Spleen (tissue), 11 donors: ENCODE data around the gene CCDC170. TPM values are rescaled to one million over a fixed set of nuclear protein-coding genes. Genes with fewer than 3 reads are reported as not detected.

ENCODE experiments used
- DNase-seq: peaks from one replicate; pipeline ENCODE4 v3.0.0-alpha.2; 2020
- H3K27ac ChIP-seq, 8 donors: fragments of 200-600 bp; sonication (generic) in 7 of 8; 1 replicate in 4 of 8; 2 replicates in 4 of 8; pipeline versions ENCODE4 v1.5.0 to v1.8.0; 2016 to 2021; ENCODE audit warnings: inconsistent platforms in 4 of 8, mild to moderate bottlenecking in 4 of 8, moderate library complexity in 1 of 8
- H3K27me3 ChIP-seq, 7 donors: fragments of 200-600 bp; sonication (generic) in 6 of 7; replicated peaks in 1 of 7; 1 replicate in 4 of 7; 2 replicates in 3 of 7; pipeline versions ENCODE4 v1.5.0 to v1.8.0; 2016 to 2021; ENCODE audit warnings: inconsistent platforms in 3 of 7, mild to moderate bottlenecking in 1 of 7
- H3K36me3 ChIP-seq, 6 donors: fragments of 200-600 bp; sonication (generic) in 5 of 6; 1 replicate in 4 of 6; 2 replicates in 2 of 6; pipeline versions ENCODE4 v1.5.0 to v1.8.0; 2016 to 2021; ENCODE audit warnings: inconsistent platforms in 2 of 6
- H3K4me1 ChIP-seq, 6 donors: fragments of 200-600 bp; sonication (generic) in 5 of 6; 1 replicate in 3 of 6; 2 replicates in 3 of 6; pipeline versions ENCODE4 v1.5.0 to v1.8.0; 2016 to 2021; ENCODE audit warnings: inconsistent platforms in 3 of 6
- H3K4me3 ChIP-seq, 8 donors: fragments of 200-600 bp; sonication (generic) in 7 of 8; 1 replicate in 4 of 8; 2 replicates in 4 of 8; pipeline versions ENCODE4 v1.5.0 to v1.8.0; 2016 to 2021; ENCODE audit warnings: inconsistent platforms in 4 of 8, mild to moderate bottlenecking in 4 of 8, moderate library complexity in 2 of 8
- H3K9me3 ChIP-seq, 8 donors: fragments of 200-600 bp; sonication (generic) in 7 of 8; 1 replicate in 4 of 8; 2 replicates in 4 of 8; pipeline versions ENCODE4 v1.5.0 to v1.8.0; 2016 to 2021; ENCODE audit warnings: inconsistent platforms in 4 of 8
- POLR2A ChIP-seq, 3 donors: fragments of 450-650 bp; IDR thresholded peaks; one replicate each; pipeline ENCODE4 v1.5.1; 2017; ENCODE audit warnings: antibody characterized with exemption in 3 of 3, mild to moderate bottlenecking in 1 of 3
- POLR2AphosphoS5 ChIP-seq, 3 donors: sonication (generic); formaldehyde crosslinking; IDR thresholded peaks; one replicate each; pipeline ENCODE4 v1.5.1; 2017; ENCODE audit warnings: antibody characterized with exemption in 3 of 3
- WGBS, 5 donors: extraction: QIAGEN DNeasy Blood & Tissue Kit in 3 of 5; methylation state at CpG; one replicate each; pipeline versions ENCODE4 v1.1.5 to v1.1.7; 2013 to 2018; 5-methylcytosine and 5-hydroxymethylcytosine counted together
- intact Hi-C: fragments of 100-400 bp; cut with DNase I; formaldehyde crosslinking; loops from one replicate; pipeline ENCODE4 v1.15.0; 2023; ENCODE audit warnings: low total_unique reads
- polyA plus RNA-seq, 3 donors: library from polyadenylated mRNA; stranded (reverse); fragments of 200-250 nt; gene quantifications; one replicate each; pipeline ENCODE4 v1.2.1, GENCODE V29; 2013
- total RNA-seq, 7 donors: library from RNA; depleted of rRNA in 3 of 7; stranded (reverse); fragments of >200 nt in 3 of 7; fragmentation: NEBNext Ultra II Directional in 4 of 7; extraction: Animal tissue kit (Norgen Biotek cat#: 25700) in 4 of 7; gene quantifications; one replicate each; pipeline versions ENCODE4 v1.1.0 to v1.2.1, GENCODE V29; 2016 to 2021
- TF ChIP-seq, protein P1 (sequence below), 11 experiments: fragments of 200-600 bp in 7 of 11; fragments of 450-650 bp in 4 of 11; sonication (generic) in 4 of 11; IDR thresholded peaks in 8 of 11; conservative IDR thresholded peaks in 3 of 11; 1 replicate in 7 of 11; 2 replicates in 4 of 11; pipeline versions ENCODE4 v1.4.0 to v1.8.0; 2016 to 2021; ENCODE audit warnings: antibody characterized with exemption in 11 of 11, inconsistent platforms in 4 of 11, mild to moderate bottlenecking in 1 of 11
- donor health status: healthy with polysubstance abuse.
- donor health status: DM: no; HTN: no; CAD: no; lungs with moderate emphysema.
- donor health status: DM: no; HTN: no; CAD: no.
- donor health status: Bipolar disorder and iron deficiency.
- donor health status: healthy.
- donor health status: DM: no; HTN: no; CAD: no.
- donor health status: DM: yes; HTN: yes; CAD: no.

CCDC170 gene
- total and polyA plus RNA-seq, 10 donors, result 0.49 to 4.3 (median 2.2) TPM

DNA sequence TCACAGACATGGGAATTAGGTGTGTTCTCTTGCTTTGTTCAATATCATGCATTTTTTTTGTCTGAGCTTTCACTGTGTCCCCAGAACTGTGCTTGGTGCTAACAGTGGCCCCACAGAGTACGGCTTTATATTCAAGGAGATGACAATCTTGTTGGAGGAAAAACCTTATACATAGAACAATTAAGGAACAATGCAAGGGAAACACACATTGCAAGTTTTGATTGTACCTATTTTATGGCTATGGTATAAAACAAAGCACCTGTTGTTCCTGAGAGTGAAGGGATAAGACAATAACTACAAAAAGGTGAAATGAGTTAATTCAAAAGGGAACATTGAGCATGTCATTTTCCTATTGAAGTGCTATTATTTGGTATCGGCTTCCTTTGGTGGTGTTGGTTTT lies 169.7 kb downstream of the CCDC170 start:
- Histone ChIP-seq H3K36me3 (no peaks in the 10 kb centered on the region), H3K9me3 (no peaks in the 10 kb centered on the region), H3K27me3 (no peaks in the 10 kb centered on the region), H3K27ac (no peak overlapping the region), H3K4me3 (no peak overlapping the region), H3K4me1 (no peaks in the 10 kb centered on the region)
- TF ChIP-seq, protein P1, sequence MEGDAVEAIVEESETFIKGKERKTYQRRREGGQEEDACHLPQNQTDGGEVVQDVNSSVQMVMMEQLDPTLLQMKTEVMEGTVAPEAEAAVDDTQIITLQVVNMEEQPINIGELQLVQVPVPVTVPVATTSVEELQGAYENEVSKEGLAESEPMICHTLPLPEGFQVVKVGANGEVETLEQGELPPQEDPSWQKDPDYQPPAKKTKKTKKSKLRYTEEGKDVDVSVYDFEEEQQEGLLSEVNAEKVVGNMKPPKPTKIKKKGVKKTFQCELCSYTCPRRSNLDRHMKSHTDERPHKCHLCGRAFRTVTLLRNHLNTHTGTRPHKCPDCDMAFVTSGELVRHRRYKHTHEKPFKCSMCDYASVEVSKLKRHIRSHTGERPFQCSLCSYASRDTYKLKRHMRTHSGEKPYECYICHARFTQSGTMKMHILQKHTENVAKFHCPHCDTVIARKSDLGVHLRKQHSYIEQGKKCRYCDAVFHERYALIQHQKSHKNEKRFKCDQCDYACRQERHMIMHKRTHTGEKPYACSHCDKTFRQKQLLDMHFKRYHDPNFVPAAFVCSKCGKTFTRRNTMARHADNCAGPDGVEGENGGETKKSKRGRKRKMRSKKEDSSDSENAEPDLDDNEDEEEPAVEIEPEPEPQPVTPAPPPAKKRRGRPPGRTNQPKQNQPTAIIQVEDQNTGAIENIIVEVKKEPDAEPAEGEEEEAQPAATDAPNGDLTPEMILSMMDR (IDR thresholded peaks at IDR 0.05 in 8 of 11, conservative IDR thresholded peaks at IDR 0.05 in 3 of 11), result no peak
- WGBS, 5 donors, result 86 to 96% (median 92%) methylated on average over 2 of the region's 2 CpGs
- intact Hi-C loops, result no loop called here
- no peak for DNase-seq

DNA sequence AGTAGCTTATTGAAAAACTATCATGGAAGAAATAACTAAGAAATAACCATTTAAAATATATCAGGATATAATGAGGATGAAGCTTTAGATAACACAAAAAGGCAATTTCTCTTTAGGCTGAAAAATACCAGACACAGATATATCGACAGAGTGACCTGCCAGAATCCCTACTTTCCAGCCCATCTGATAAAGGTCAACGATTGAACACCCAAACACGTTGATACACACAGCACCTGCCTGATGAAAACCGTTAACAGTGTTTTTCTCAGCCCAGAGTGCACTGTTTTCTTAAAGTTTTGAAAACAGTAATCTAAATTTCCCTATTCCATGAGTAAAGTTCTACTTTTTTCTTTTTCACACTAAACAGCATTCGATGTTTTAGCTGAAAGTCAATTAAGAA lies 170.6 kb downstream of the CCDC170 start:
- WGBS, 5 donors, result 74 to 88% (median 81%) methylated on average over 5 of the region's 5 CpGs

DNA sequence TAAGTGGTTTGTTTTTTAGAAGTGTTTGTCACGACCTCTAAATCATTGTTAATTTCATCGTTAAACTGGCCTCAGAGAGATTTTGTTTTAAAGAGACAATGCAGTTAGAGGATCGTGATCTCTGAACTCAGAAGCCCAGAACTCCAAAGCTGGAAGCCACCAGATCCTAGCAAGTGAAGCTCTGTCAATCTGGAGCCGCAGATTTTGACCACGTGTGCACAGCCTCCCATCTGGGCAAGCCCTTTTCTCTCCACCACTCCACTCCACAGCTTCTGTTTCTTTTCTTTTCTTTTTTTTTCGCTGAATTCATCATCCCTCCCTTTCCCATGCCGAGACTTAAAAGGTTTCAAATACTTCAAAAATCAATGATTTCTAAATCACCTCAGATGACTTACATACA lies 171.5 kb downstream of the CCDC170 start:
- TF ChIP-seq POLR2A (IDR thresholded peaks at IDR 0.05) (no peak), POLR2AphosphoS5 (IDR thresholded peaks at IDR 0.05) (no peak)
- TF ChIP-seq, protein P1 (IDR thresholded peaks at IDR 0.05 in 8 of 11, conservative IDR thresholded peaks at IDR 0.05 in 3 of 11), result no peak
- Histone ChIP-seq H3K4me3 (no peak overlapping the region), H3K27me3 (no peaks in the 10 kb centered on the region), H3K9me3 (no peaks in the 10 kb centered on the region), H3K4me1 (no peaks in the 10 kb centered on the region), H3K27ac (no peak overlapping the region), H3K36me3 (no peaks in the 10 kb centered on the region)
- no peak for DNase-seq
- intact Hi-C loops, result no loop called here
- WGBS, 5 donors, result 63 to 86% (median 77%) methylated on average over 7 of the region's 7 CpGs

More for the DNA sequence above, 170.6 kb downstream of the CCDC170 start:
- TF ChIP-seq, protein P1 (IDR thresholded peaks at IDR 0.05 in 8 of 11, conservative IDR thresholded peaks at IDR 0.05 in 3 of 11), result no peak
- no peaks in the 10 kb centered on the region for H3K4me1 ChIP-seq
- no peaks in the 10 kb centered on the region for H3K36me3 ChIP-seq
- intact Hi-C loops, result no loop called here
- no peaks in the 10 kb centered on the region for H3K27me3 ChIP-seq
- H3K9me3 ChIP-seq, result no peaks in the 10 kb centered on the region
- H3K4me3 ChIP-seq, result no peak overlapping the region
- no peak overlapping the region for H3K27ac ChIP-seq
- no peak for DNase-seq

DNA sequence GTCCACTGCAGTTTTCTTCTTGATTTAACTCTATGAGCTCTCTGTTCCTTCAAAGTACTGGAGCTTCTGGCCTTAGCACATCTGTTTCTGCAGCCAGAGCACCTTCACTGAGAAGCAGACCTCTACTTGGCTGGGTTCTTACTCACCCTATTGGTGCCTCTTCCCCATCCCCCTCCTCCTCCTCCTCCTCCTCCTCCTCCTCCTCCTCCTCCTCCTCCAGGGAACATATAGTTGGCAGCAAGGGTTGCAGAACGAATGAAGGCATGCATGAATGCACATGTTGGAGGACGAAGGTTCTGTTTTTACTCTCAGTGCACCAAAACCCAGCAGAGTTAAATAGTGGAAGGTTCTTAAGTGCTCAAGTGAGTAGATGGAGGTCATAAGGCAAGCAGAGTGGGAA lies 172.7 kb downstream of the CCDC170 start:
- Histone ChIP-seq H3K4me1 (no peaks in the 10 kb centered on the region), H3K9me3 (no peaks in the 10 kb centered on the region), H3K4me3 (no peak overlapping the region), H3K36me3 (no peaks in the 10 kb centered on the region), H3K27ac (no peak overlapping the region), H3K27me3 (no peaks in the 10 kb centered on the region)
- 36 to 72% (median 68%) methylated on average over 2 of the region's 2 CpGs for WGBS, 5 donors
- DNase-seq, result no peak
- intact Hi-C loops, result no loop called here
- TF ChIP-seq POLR2AphosphoS5 (IDR thresholded peaks at IDR 0.05) (no peak), POLR2A (IDR thresholded peaks at IDR 0.05) (no peak)
- TF ChIP-seq, protein P1 (IDR thresholded peaks at IDR 0.05 in 8 of 11, conservative IDR thresholded peaks at IDR 0.05 in 3 of 11), result no peak
